GM12878 (cell line): Measurements from ENCODE around the gene PRTN3. TPM values are rescaled to one million over a fixed set of nuclear protein-coding genes. Genes with fewer than 3 reads are reported as not detected.

ENCODE experiments used
- ATAC-seq: fragments of 200-7000 bp; cut with Tn5 transposase; 3 replicates; pipeline ENCODE4 v1.9.1; 2020; ENCODE audit warnings: mild to moderate bottlenecking, moderate library complexity
- BruUV-seq: library from RNA; stranded (reverse); fragments of 400-500 nt; replicated peaks from 2 replicates; lab custom pipeline; 2021; lab: Mats Ljungman, UMichigan
- CTCF ChIA-PET: fragments of 300-600 bp; sonication (Branson Sonifier 250); formaldehyde crosslinking; extraction: SDS; loops from one replicate; lab custom pipeline; 2021; ENCODE audit warnings: inconsistent platforms; lab: Yijun Ruan, JAX
- POLR2A ChIA-PET: fragments of 350-600 bp; formaldehyde crosslinking; extraction: SDS; loops from one replicate; lab custom pipeline; 2021; ENCODE audit warnings: inconsistent platforms; lab: Charles Lee
- RAD21 ChIA-PET: fragments of 300-600 bp; sonication (Branson Sonifier 250); formaldehyde crosslinking; loops from one replicate; lab custom pipeline; 2023; ENCODE audit warnings: antibody characterized with exemption; ENCODE audit not compliant: unreplicated experiment; lab: Charles Lee
- SMC1A ChIA-PET: fragments of 300-600 bp; sonication (Branson Sonifier 250); formaldehyde crosslinking; loops from one replicate; lab custom pipeline; 2023; ENCODE audit not compliant: unreplicated experiment, uncharacterized antibody; lab: Charles Lee
- DNase-seq: peaks from one replicate; pipeline ENCODE4 v3.0.0-alpha.2; 2011; ENCODE audit warnings: low read depth, low spot score
- FAIRE-seq: peaks from 3 replicates; lab custom pipeline; 2011; peaks lifted over from hg19 to GRCh38; lab: Jason Lieb, UNC
- H2AFZ ChIP-seq: 2 replicates; pipeline ENCODE4 v1.6.0; 2011; ENCODE audit warnings: low read depth, low read length, control low read depth; ENCODE audit not compliant: control insufficient read depth
- H3K27ac ChIP-seq: 2 replicates; pipeline ENCODE4 v1.5.1; 2011; ENCODE audit warnings: control low read depth; ENCODE audit not compliant: control insufficient read depth, insufficient read depth
- H3K27me3 ChIP-seq, 2 experiments: replicated peaks in 1 of 2; 2 replicates each; pipeline versions ENCODE4 v1.6.0 to v1.6.1; 2011; ENCODE audit warnings: low read length in 1 of 2; ENCODE audit not compliant: control insufficient read depth in 2 of 2, insufficient read depth in 2 of 2
- H3K36me3 ChIP-seq, 2 experiments: 2 replicates each; pipeline ENCODE4 v1.5.1; 2011; ENCODE audit warnings: low read length in 1 of 2; ENCODE audit not compliant: control insufficient read depth in 2 of 2, insufficient read depth in 2 of 2
- H3K4me1 ChIP-seq: 2 replicates; pipeline ENCODE4 v1.6.1; 2011; ENCODE audit warnings: mild to moderate bottlenecking, low read length, moderate library complexity, mixed read lengths; ENCODE audit not compliant: control insufficient read depth, insufficient read depth
- H3K4me2 ChIP-seq: 2 replicates; pipeline ENCODE4 v1.6.0; 2011; ENCODE audit warnings: control low read depth; ENCODE audit not compliant: control insufficient read depth, insufficient read depth
- H3K4me3 ChIP-seq: fragments of 200-600 bp; sonication (generic); 2 replicates; pipeline ENCODE4 v1.5.1; 2016
- H3K79me2 ChIP-seq: 2 replicates; pipeline ENCODE4 v1.6.0; 2011; ENCODE audit warnings: low read length; ENCODE audit not compliant: control insufficient read depth, insufficient read depth
- H3K9ac ChIP-seq: 2 replicates; pipeline ENCODE4 v1.8.0; 2011; ENCODE audit warnings: low read length, control low read depth, mixed read lengths; ENCODE audit not compliant: control insufficient read depth, insufficient read depth
- H3K9me3 ChIP-seq: replicated peaks from 3 replicates; pipeline ENCODE4 v1.5.1; 2011; ENCODE audit warnings: mild to moderate bottlenecking, low read length; ENCODE audit not compliant: control insufficient read depth, insufficient read depth
- H4K20me1 ChIP-seq: 2 replicates; pipeline ENCODE4 v1.6.0; 2011; ENCODE audit not compliant: control insufficient read depth, insufficient read depth
- BHLHE40 ChIP-seq, 2 experiments: fragments of 450-650 bp in 1 of 2; IDR thresholded peaks; 2 replicates each; pipeline ENCODE4 v1.6.1; 2011 to 2017; ENCODE audit warnings: low read depth in 2 of 2, borderline replicate concordance in 1 of 2, improper control_type of control experiment in 1 of 2, low read length in 1 of 2, mild to moderate bottlenecking in 1 of 2
- CHD2 ChIP-seq: IDR thresholded peaks from 2 replicates; pipeline ENCODE4 v1.6.1; 2011; ENCODE audit warnings: low read depth, low read length, improper control_type of control experiment, borderline replicate concordance
- EGR1 ChIP-seq, 2 experiments: IDR thresholded peaks; 1 replicate in 1 of 2; 2 replicates in 1 of 2; pipeline ENCODE4 v1.6.1; 2011 to 2012; ENCODE audit warnings: low read depth in 2 of 2, low read length in 2 of 2, borderline replicate concordance in 1 of 2, mild to moderate bottlenecking in 1 of 2, moderate library complexity in 1 of 2
- JUND ChIP-seq: IDR thresholded peaks from 2 replicates; pipeline ENCODE4 v1.6.1; 2012; ENCODE audit warnings: low read depth, mild to moderate bottlenecking, low read length, improper control_type of control experiment, moderate library complexity
- MEF2A ChIP-seq: IDR thresholded peaks from 2 replicates; pipeline ENCODE4 v1.6.1; 2011; ENCODE audit warnings: low read depth, mild to moderate bottlenecking, low read length, moderate library complexity; ENCODE audit not compliant: insufficient read depth
- NR2C2 ChIP-seq: IDR thresholded peaks from 2 replicates; pipeline ENCODE4 v1.6.1; 2011; ENCODE audit warnings: borderline replicate concordance, low read depth; ENCODE audit not compliant: control insufficient read depth, insufficient read length
- NR2F1 ChIP-seq: fragments of 450-650 bp; conservative IDR thresholded peaks from 2 replicates; pipeline ENCODE4 v1.6.1; 2017; ENCODE audit warnings: mild to moderate bottlenecking
- PRDM15 ChIP-seq: fragments of 450-650 bp; formaldehyde crosslinking; IDR thresholded peaks from 2 replicates; pipeline ENCODE4 v1.4.0; 2020; ENCODE audit warnings: mild to moderate bottlenecking, moderate library complexity
- RFX5 ChIP-seq: IDR thresholded peaks from 2 replicates; pipeline ENCODE4 v1.6.1; 2011; ENCODE audit warnings: low read depth, low read length, improper control_type of control experiment
- SMAD5 ChIP-seq: IDR thresholded peaks from 2 replicates; pipeline ENCODE4 v1.6.1; 2016; ENCODE audit warnings: antibody characterized with exemption, low read depth
- SMARCA5 ChIP-seq: fragments of 450-650 bp; IDR thresholded peaks from 2 replicates; pipeline ENCODE4 v1.6.1; 2017; ENCODE audit warnings: mild to moderate bottlenecking
- SRF ChIP-seq, 2 experiments: IDR thresholded peaks; 2 replicates each; pipeline ENCODE4 v1.6.1; 2011; ENCODE audit warnings: low read depth in 2 of 2, low read length in 2 of 2, mild to moderate bottlenecking in 1 of 2, moderate library complexity in 1 of 2
- SUZ12 ChIP-seq: fragments of 200-600 bp; sonication (generic); IDR thresholded peaks from one replicate; pipeline ENCODE4 v1.6.1; 2018; ENCODE audit warnings: antibody characterized with exemption, mild to moderate bottlenecking; ENCODE audit not compliant: unreplicated experiment
- TARDBP ChIP-seq: IDR thresholded peaks from 2 replicates; pipeline ENCODE4 v1.6.1; 2016; ENCODE audit warnings: borderline replicate concordance
- WGBS: methylation state at CpG from one replicate; pipeline ENCODE4 v1.1.6; 2016; ENCODE audit warnings: low lambda C conversion rate; ENCODE audit not compliant: insufficient replicate concordance, insufficient coverage; ENCODE audit errors: missing lambda C conversion rate; 5-methylcytosine and 5-hydroxymethylcytosine counted together
- in situ Hi-C: fragments of 300-500 bp; cut with MboI; formaldehyde crosslinking; loops from 9 replicates; pipeline ENCODE4 v1.14.3; 2018; ENCODE audit warnings: mixed read lengths
- intact Hi-C: fragments of 100-400 bp; cut with micrococcal nuclease; formaldehyde crosslinking; loops from one replicate; pipeline ENCODE4 v1.14.2; 2022; ENCODE audit not compliant: unreplicated experiment
- polyA plus RNA-seq, 11 experiments: library from polyadenylated mRNA; depleted of rRNA in 4 of 11; unstranded in 6 of 11; stranded (reverse) in 5 of 11; fragments of >200 nt; fragmentation: Nextera tagmentation in 4 of 11; fragmentation: Illumina TruSeq in 1 of 11; extraction: Ambion mirVana in 4 of 11; extraction: Trizol in 1 of 11; gene quantifications; 1 replicate in 1 of 11; 2 replicates in 10 of 11; pipeline versions ENCODE4 v1.2.1 to v1.2.3, GENCODE V29; 2011 to 2016; ENCODE audit warnings: inconsistent platforms in 2 of 11, missing spikeins in 2 of 11, low read depth in 1 of 11
- total RNA-seq, 4 experiments: library from RNA; depleted of rRNA in 3 of 4; stranded (reverse); fragments of >200 nt in 3 of 4; fragmentation: Illumina TruSeq in 1 of 4; extraction: Trizol in 1 of 4; gene quantifications; 2 replicates each; pipeline versions ENCODE4 v1.2.1 to v1.2.3, GENCODE V29; 2013 to 2021
- TF ChIP-seq, protein P1 (sequence below): fragments of 450-650 bp; IDR thresholded peaks from 2 replicates; pipeline ENCODE4 v1.6.1; 2016; ENCODE audit warnings: mild to moderate bottlenecking
- TF ChIP-seq, protein P2 (sequence below): fragments of 450-650 bp; IDR thresholded peaks from 2 replicates; pipeline ENCODE4 v1.6.1; 2016; ENCODE audit warnings: mild to moderate bottlenecking
- TF ChIP-seq, protein P3 (sequence below): fragments of 450-650 bp; conservative IDR thresholded peaks from 2 replicates; pipeline ENCODE4 v1.6.1; 2017; ENCODE audit warnings: mild to moderate bottlenecking, moderate library complexity

Gene PRTN3
- total and polyA plus RNA-seq, 10 of the 15 experiments (the other 5 are each of a cell fraction or from before 2014, with no cell fraction given): 0.08 TPM; not detected in 9

- no peak for ATAC-seq
- intact Hi-C loops: no loop called here
- TF ChIP-seq, protein P1, sequence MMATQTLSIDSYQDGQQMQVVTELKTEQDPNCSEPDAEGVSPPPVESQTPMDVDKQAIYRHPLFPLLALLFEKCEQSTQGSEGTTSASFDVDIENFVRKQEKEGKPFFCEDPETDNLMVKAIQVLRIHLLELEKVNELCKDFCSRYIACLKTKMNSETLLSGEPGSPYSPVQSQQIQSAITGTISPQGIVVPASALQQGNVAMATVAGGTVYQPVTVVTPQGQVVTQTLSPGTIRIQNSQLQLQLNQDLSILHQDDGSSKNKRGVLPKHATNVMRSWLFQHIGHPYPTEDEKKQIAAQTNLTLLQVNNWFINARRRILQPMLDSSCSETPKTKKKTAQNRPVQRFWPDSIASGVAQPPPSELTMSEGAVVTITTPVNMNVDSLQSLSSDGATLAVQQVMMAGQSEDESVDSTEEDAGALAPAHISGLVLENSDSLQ: no peak
- no peak for TF ChIP-seq JUND
- TF ChIP-seq CHD2: no peak
- TF ChIP-seq, protein P2, sequence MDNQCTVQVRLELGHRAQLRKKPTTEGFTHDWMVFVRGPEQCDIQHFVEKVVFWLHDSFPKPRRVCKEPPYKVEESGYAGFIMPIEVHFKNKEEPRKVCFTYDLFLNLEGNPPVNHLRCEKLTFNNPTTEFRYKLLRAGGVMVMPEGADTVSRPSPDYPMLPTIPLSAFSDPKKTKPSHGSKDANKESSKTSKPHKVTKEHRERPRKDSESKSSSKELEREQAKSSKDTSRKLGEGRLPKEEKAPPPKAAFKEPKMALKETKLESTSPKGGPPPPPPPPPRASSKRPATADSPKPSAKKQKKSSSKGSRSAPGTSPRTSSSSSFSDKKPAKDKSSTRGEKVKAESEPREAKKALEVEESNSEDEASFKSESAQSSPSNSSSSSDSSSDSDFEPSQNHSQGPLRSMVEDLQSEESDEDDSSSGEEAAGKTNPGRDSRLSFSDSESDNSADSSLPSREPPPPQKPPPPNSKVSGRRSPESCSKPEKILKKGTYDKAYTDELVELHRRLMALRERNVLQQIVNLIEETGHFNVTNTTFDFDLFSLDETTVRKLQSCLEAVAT: no peak
- no peak for TF ChIP-seq SMARCA5
- no peak for TF ChIP-seq SUZ12
- TF ChIP-seq NR2C2: no peak
- no peak for TF ChIP-seq EGR1 (IDR thresholded peaks at IDR 0.05; ENCODE audit: borderline replicate concordance in 1 of 2, low read depth in 2 of 2, low read length in 2 of 2)
- TF ChIP-seq, protein P3, sequence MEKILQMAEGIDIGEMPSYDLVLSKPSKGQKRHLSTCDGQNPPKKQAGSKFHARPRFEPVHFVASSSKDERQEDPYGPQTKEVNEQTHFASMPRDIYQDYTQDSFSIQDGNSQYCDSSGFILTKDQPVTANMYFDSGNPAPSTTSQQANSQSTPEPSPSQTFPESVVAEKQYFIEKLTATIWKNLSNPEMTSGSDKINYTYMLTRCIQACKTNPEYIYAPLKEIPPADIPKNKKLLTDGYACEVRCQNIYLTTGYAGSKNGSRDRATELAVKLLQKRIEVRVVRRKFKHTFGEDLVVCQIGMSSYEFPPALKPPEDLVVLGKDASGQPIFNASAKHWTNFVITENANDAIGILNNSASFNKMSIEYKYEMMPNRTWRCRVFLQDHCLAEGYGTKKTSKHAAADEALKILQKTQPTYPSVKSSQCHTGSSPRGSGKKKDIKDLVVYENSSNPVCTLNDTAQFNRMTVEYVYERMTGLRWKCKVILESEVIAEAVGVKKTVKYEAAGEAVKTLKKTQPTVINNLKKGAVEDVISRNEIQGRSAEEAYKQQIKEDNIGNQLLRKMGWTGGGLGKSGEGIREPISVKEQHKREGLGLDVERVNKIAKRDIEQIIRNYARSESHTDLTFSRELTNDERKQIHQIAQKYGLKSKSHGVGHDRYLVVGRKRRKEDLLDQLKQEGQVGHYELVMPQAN: no peak
- TF ChIP-seq PRDM15: no peak
- TF ChIP-seq MEF2A: no peak
- TF ChIP-seq NR2F1: no peak
- TF ChIP-seq RFX5: no peak
- TF ChIP-seq SMAD5: no peak
- no peak for TF ChIP-seq BHLHE40 (IDR thresholded peaks at IDR 0.05; ENCODE audit: borderline replicate concordance in 1 of 2, low read depth in 2 of 2, low read length in 1 of 2)
- TF ChIP-seq TARDBP: no peak
- no peak for TF ChIP-seq SRF (IDR thresholded peaks at IDR 0.05; ENCODE audit: low read depth in 2 of 2, low read length in 2 of 2)
Measured at GRCh38 chr19:853014-853585, 12.3 kb downstream of the PRTN3 start.

More at GRCh38 chr19:853014-853585, 12.3 kb downstream of the PRTN3 start:
- FAIRE-seq: no peak
- H3K79me2 ChIP-seq: no peaks in the 10 kb centered on the region
- ChIA-PET CTCF (no interaction called here), RAD21 (no interaction called here), POLR2A (no interaction called here), SMC1A (no interaction called here)
- H3K36me3 ChIP-seq: no peaks in the 10 kb centered on the region
- H3K4me1 ChIP-seq: no peaks in the 10 kb centered on the region
- no peak for DNase-seq
- no peaks in the 10 kb centered on the region for H4K20me1 ChIP-seq
- no peak overlapping the region for H3K4me2 ChIP-seq
- in situ Hi-C loops: no loop called here
- no peak overlapping the region for H2AFZ ChIP-seq
- BruUV-seq: no TSS peak
- H3K27ac ChIP-seq: no peak overlapping the region
- H3K9me3 ChIP-seq: no peaks in the 10 kb centered on the region
- H3K27me3 ChIP-seq: no peaks in the 10 kb centered on the region
- WGBS: 69% methylated on average over 16 of the region's 67 CpGs
- H3K4me3 ChIP-seq: no peak overlapping the region
- no peak overlapping the region for H3K9ac ChIP-seq
